Endothelial cell of hepatic sinusoid (primary cell): ENCODE data around the gene RNF157.

Experiments
- in situ Hi-C: cut with HindIII; loops from 2 replicates; pipeline ENCODE4 v1.10.0; 2017; ENCODE audit warnings: low sequenced_read_pairs

RNF157 gene

GRCh38 chr17:76197911-76198310 is 42.4 kb downstream of the RNF157 start:
- in situ Hi-C loops, result loop anchor here (25.0 kb wide), 1 partner anchor 239 kb away; no protein-coding TSS in a partner anchor

DNA sequence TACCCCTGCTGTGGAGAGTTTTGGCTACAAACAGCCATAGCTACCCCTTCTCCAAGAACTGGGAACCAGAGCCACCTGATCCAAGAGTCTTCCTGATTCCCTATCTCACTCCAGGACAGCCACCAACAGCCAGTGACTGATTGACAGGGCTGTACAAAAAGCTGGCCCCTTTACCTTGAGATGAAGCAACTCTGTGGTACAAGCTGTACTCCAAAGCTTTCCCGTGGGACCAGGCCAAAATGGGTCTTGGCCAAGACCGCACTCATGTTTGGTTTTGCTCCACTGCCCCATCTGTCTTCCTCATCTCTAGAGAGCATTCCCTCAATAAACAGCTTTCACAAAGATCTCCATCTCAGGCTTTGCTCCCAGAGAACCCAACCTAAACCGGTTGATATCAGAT is 43.6 kb downstream of the RNF157 start:
- in situ Hi-C loops, result loop anchor here (25.0 kb wide), 1 partner anchor 241 kb away; no protein-coding TSS in a partner anchor

GRCh38 chr17:76195281-76196096 is 44.8 kb downstream of the RNF157 start:
- in situ Hi-C loops, result loop anchor here (25.0 kb wide), 1 partner anchor 242 kb away; no protein-coding TSS in a partner anchor

DNA sequence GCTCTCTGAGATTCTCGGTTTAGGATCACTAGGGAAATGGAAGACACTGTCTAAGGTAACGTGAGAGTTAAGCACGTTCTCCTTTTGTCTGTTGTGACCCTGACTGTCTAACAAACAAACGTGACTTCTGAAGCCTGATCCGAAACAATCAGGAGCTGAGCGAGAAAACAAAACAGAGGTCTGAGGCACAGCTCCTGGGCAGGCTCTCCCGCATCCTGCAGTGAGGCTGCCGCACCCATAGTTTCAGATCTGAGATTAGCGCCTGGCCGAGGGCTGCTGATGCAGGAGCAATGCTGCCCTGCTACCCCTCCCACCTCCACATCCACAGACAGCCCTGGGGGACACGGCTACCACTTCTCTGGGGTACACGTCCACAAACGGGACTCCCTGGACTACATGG is 46.7 kb downstream of the RNF157 start:
- in situ Hi-C loops, result loop anchor here (25.0 kb wide), 1 partner anchor 244 kb away; no protein-coding TSS in a partner anchor

- in situ Hi-C loops, result loop anchor here (25.0 kb wide), 1 partner anchor 245 kb away; no protein-coding TSS in a partner anchor
Observed at GRCh38 chr17:76191896-76192295, 48.4 kb downstream of the RNF157 start.

DNA sequence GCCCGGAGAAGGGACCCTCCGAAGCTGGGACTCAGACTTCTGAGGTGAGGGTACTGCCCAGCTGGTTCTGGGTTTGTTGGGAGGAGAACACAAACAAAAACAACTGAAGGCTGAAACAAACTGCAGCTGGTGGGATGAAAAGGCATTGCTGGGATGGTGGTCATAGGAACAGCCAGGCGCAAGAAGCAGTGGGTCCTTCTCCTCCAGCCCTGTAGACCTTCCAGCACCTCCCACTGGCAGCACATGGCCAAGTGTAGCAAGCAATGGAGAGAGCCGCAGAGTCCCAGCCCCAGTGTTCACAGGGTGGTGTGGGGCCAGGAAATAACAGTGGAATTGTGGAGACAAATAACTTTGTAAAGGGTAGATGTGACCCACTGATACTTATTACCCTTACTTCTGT is 50.6 kb downstream of the RNF157 start:
- in situ Hi-C loops, result loop anchor here (25.0 kb wide), 1 partner anchor 248 kb away; no protein-coding TSS in a partner anchor

- in situ Hi-C loops, result loop anchor here (25.0 kb wide), 1 partner anchor 248 kb away; no protein-coding TSS in a partner anchor
Observed at GRCh38 chr17:76189247-76189646, 51.0 kb downstream of the RNF157 start.

- in situ Hi-C loops, result loop anchor here (25.0 kb wide), 1 partner anchor 249 kb away; no protein-coding TSS in a partner anchor
Observed at GRCh38 chr17:76188213-76189016, 51.9 kb downstream of the RNF157 start.

DNA sequence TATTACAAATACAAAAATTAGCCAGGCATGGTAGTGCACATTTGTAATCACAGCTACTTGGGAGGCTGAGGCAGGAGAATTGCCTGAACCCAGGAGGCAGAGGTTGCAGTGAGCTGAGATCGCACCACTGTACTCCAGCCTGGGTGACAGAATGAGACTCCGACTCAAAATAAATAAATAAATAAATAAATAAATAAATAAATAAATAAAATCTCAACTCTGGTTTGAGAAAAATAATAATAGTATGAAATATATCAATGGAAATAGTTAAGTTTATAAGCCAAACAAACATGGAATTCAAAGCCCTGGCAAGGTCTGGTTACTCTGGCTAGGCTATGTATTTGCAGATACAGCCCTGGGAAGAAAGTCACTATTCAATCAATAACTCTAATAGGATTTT is 53.5 kb downstream of the RNF157 start:
- in situ Hi-C loops, result loop anchor here (25.0 kb wide), 1 partner anchor 251 kb away; no protein-coding TSS in a partner anchor

- in situ Hi-C loops, result loop anchor here (25.0 kb wide), 1 partner anchor 253 kb away; no protein-coding TSS in a partner anchor
Observed at GRCh38 chr17:76184290-76184689, 56.0 kb downstream of the RNF157 start.

DNA sequence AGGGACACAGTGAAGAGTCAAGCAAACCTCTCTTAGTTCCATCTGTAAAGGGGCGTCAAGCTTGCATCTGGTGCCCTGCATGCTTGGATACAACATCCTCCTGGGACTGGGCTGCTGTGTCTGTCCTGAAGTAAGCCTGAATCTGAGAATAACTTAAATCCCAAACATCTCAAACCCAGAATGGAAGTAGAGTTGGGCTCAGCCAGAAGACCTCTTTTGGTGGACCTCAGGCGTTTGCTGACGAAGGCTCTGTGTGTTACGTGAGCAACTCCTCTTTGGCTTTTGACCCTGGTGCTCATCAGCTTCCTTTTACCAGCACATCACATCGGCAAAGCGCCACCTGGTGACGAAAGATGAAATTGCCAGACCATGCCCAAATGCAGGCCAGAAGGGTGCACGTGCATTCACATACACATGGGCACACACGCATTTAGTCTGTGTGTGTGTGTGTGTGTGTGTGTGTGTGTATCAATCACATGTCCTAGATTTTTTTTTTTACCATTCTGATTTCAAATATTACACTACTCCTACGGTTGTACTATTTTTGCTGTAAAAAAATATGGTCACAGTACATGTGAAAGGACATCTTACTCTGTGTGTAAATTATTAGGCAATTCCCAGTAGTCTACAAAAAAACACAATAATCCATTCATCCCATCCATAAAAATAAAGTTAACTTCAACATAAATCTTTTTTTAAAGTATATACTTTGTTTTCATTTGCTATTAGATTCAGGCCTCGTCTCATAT is 58.1 kb downstream of the RNF157 start:
- in situ Hi-C loops, result loop anchor here (25.0 kb wide), 1 partner anchor 255 kb away; no protein-coding TSS in a partner anchor

DNA sequence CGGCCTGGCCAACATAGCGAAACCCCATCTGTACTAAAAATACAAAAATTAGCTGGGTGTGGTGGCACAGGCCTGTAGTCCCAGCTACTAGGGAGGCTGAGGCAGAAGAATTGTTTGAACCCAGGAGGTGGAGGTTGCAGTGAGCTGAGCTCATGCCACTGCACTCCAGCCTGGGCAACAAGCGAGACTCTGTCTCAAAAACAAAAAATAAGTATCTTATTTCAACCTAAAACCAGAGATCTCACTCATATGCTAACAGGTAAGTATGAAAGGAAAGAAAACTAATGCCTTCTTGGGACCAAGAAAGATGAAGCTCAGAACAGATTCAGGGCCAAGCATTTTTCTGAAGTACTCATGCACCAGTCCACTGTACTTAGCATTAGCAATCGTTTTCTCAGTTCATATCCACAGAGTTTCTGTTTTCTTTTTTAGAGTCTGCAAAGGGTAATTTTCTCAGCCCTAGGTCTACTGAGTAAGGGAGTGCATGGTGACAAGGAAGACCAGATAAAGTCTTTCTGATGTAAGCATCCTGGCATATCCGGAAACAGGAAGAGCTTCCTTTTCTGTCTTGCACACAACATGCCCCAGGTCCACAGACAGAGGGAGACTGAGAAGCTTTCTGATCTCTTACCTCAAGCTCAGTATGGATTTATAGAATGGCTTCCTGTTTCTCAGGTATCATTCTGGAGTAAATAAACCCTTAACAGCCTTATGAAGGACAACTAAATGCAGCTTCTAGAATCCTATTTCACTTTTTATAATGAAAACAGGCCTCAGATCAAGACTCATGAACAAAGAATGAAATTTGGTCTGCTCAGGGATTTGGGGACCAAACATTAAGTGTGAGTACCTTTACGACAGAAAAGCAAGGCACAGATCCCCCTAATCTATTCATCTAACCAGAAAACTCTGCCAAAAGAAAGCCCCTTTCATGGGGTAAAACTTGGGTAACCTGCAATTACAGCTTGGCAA is 60.5 kb downstream of the RNF157 start:
- in situ Hi-C loops, result loop anchor here (25.0 kb wide), 1 partner anchor 258 kb away; no protein-coding TSS in a partner anchor

DNA sequence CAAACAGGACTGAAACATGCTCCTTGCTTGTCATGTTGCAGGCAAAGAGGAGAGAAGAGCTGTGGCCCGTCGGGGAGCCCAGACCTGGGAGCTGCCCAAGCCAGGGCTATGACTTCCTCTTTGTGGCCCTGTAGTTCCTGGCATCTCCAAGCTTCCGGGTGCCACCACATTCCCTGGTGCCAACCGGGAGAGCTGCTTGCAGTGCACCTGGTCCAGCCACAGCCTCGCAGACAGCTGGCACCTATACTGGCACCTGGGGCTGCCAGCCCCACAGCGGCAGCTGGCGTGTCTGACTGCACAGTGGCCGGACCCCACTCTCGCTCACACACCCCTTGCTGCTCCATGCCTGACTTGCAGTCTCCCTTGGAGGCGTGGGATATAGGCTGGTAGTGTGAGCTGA is 62.2 kb downstream of the RNF157 start:
- in situ Hi-C loops, result loop anchor here (25.0 kb wide), 1 partner anchor 259 kb away; no protein-coding TSS in a partner anchor

DNA sequence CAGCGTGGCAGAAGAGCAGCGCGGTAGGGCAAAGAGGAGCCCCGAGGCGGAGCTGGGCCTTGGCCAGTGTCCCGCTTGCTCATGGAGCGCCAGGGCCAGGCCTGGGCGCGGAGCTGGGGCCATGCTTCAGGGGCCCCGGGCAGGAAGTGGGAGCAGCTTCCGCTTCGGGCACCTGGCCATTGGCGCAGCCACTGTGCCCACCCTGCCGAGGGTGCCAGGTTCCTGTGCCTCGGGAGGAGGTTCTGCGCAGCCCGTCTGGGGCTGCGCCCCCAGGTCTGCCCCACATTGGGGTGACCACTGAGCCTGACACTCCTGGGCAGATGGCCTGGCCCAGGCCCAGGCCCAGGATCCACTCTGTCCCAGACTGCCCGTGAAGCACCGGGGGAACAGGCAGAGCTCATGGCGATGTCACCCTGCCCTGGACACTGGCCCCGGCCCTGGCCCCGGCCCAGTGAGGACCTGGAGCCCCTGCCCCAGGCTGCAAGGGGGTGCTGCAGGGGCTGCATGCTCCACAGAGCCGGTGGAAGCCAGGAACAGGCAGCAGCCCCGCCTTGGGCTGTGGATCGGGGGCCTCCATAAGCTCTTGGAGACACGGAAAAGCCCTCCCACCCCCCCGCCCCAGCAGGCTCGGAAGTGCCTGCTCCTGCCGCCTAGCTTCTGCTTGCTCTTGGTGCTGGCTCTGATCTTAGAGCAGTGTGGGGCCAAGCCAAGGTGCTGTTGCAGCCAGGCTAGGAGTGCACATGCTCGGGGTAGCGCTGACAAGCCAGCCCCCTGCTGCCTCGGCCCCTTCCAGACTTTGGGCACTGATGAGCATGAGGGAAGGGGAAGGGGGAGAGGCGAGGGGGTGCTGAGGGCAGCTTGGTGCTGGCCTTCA is 63.4 kb downstream of the RNF157 start:
- in situ Hi-C loops, result loop anchor here (25.0 kb wide), 1 partner anchor 260 kb away; no protein-coding TSS in a partner anchor

- in situ Hi-C loops, result no loop called here
Observed at GRCh38 chr17:76174037-76174436, 66.3 kb downstream of the RNF157 start.

- in situ Hi-C loops, result no loop called here
Observed at GRCh38 chr17:76173474-76173873, 66.8 kb downstream of the RNF157 start.

GRCh38 chr17:76171706-76172105 is 68.6 kb downstream of the RNF157 start:
- in situ Hi-C loops, result no loop called here

DNA sequence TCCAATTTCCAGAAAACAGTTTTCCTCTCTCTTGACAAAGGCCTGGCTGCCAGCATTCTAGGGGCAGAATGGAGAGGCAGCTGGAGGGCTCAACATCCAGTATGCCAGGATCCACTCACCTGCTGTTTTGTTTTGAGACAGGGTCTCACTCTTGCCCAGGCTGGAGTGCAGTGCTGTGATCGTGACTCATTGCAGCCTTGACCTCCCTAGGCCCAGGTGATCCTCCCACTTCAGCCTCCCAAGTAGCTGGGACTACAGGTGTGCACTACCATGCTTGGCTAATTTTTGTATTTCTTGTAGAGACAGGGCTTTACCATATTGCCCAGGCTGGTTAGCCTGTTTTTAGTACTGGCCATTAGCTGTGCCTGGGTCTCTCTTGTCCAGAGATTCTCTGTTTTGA is 70.2 kb downstream of the RNF157 start:
- in situ Hi-C loops, result no loop called here
